GM23338 (cell line): Measurements from ENCODE around the gene SLC6A7. TPM values are rescaled to one million over a fixed set of nuclear protein-coding genes. Genes with fewer than 3 reads are reported as not detected.

Source experiments
- ATAC-seq: fragments of 200-7000 bp; cut with Tn5 transposase; 3 replicates; pipeline ENCODE4 v1.9.1; 2020
- DNase-seq: peaks from one replicate; pipeline ENCODE4 v3.0.0-alpha.2; 2015; ENCODE audit warnings: low spot score
- H2AFZ ChIP-seq: fragments of 200-600 bp; sonication (generic); 2 replicates; pipeline ENCODE4 v1.8.0; 2016; ENCODE audit warnings: antibody characterized with exemption, mild to moderate bottlenecking, moderate library complexity
- H3F3A ChIP-seq: fragments of 200-600 bp; sonication (generic); replicated peaks from 2 replicates; pipeline ENCODE4 v1.8.0; 2017; ENCODE audit warnings: antibody characterized with exemption, mixed run types, low read depth
- H3K27ac ChIP-seq: fragments of 200-600 bp; sonication (generic); 2 replicates; pipeline ENCODE4 v1.6.1; 2016; ENCODE audit warnings: low read depth
- H3K27me3 ChIP-seq: fragments of 200-600 bp; sonication (generic); 2 replicates; pipeline ENCODE4 v1.8.0; 2016; ENCODE audit warnings: mild to moderate bottlenecking, mixed run types, moderate library complexity; ENCODE audit not compliant: insufficient read depth
- H3K36me3 ChIP-seq: fragments of 200-600 bp; sonication (generic); 2 replicates; pipeline ENCODE4 v1.8.0; 2016; ENCODE audit warnings: mild to moderate bottlenecking; ENCODE audit not compliant: insufficient read depth
- H3K4me1 ChIP-seq: fragments of 200-600 bp; sonication (generic); 2 replicates; pipeline ENCODE4 v1.8.0; 2016; ENCODE audit warnings: mild to moderate bottlenecking, moderate library complexity; ENCODE audit not compliant: insufficient read depth
- H3K4me2 ChIP-seq: fragments of 200-600 bp; sonication (generic); 2 replicates; pipeline ENCODE4 v1.7.1; 2017; ENCODE audit warnings: mixed run types
- H3K4me3 ChIP-seq: fragments of 200-600 bp; sonication (generic); 2 replicates; pipeline ENCODE4 v1.6.1; 2016; ENCODE audit warnings: mixed run types
- H3K79me2 ChIP-seq: fragments of 200-600 bp; sonication (generic); replicated peaks from 2 replicates; pipeline ENCODE4 v1.8.0; 2017; ENCODE audit warnings: mild to moderate bottlenecking; ENCODE audit not compliant: insufficient read depth
- H3K9me2 ChIP-seq: fragments of 200-600 bp; sonication (generic); 2 replicates; pipeline ENCODE4 v1.8.0; 2017; ENCODE audit not compliant: insufficient read depth
- H4K20me1 ChIP-seq: fragments of 200-600 bp; sonication (generic); replicated peaks from 2 replicates; pipeline ENCODE4 v1.8.0; 2017; ENCODE audit warnings: mild to moderate bottlenecking; ENCODE audit not compliant: insufficient read depth
- H3K27ac Mint-ChIP-seq: 2 replicates; pipeline ENCODE4 v1.8.0; 2020; ENCODE audit warnings: inconsistent platforms, mild to moderate bottlenecking, moderate library complexity, mixed read lengths
- H3K27me3 Mint-ChIP-seq: 3 replicates; pipeline ENCODE4 v1.8.0; 2022; ENCODE audit warnings: low read depth, mild to moderate bottlenecking, moderate library complexity, mixed read lengths, inconsistent platforms; ENCODE audit not compliant: insufficient read depth, poor library complexity
- H3K36me3 Mint-ChIP-seq: 3 replicates; pipeline ENCODE4 v1.8.0; 2021; ENCODE audit warnings: low read depth, mild to moderate bottlenecking, inconsistent platforms, moderate library complexity, mixed read lengths
- H3K4me1 Mint-ChIP-seq: 3 replicates; pipeline ENCODE4 v1.8.0; 2020; ENCODE audit warnings: mild to moderate bottlenecking, inconsistent platforms, mixed read lengths
- H3K4me3 Mint-ChIP-seq: 3 replicates; pipeline ENCODE4 v1.8.0; 2021; ENCODE audit warnings: moderate library complexity, mild to moderate bottlenecking, inconsistent platforms, mixed read lengths
- H3K9me3 Mint-ChIP-seq: 3 replicates; pipeline ENCODE4 v1.8.0; 2020; ENCODE audit warnings: moderate library complexity, mild to moderate bottlenecking, inconsistent platforms, mixed read lengths
- REST ChIP-seq: IDR thresholded peaks from one replicate; pipeline ENCODE4 v1.6.1; 2018; ENCODE audit warnings: antibody characterized with exemption; ENCODE audit not compliant: unreplicated experiment
- STAT1 ChIP-seq: IDR thresholded peaks from one replicate; pipeline ENCODE4 v1.6.1; 2016; ENCODE audit warnings: antibody characterized with exemption; ENCODE audit not compliant: unreplicated experiment
- ZNF331 ChIP-seq: fragments of 250-450 bp; sonication (Bioruptor Pico); IDR thresholded peaks from 2 replicates; pipeline ENCODE4 v1.5.0; 2020; ENCODE audit warnings: low read depth, mild to moderate bottlenecking, moderate library complexity
- polyA plus RNA-seq: library from polyadenylated mRNA; unstranded; fragments of >200 nt; fragmentation: Nextera tagmentation; extraction: Ambion mirVana; gene quantifications from 2 replicates; pipeline ENCODE4 v1.2.1, GENCODE V29; 2016
- total RNA-seq: library from RNA; depleted of rRNA; stranded (reverse); fragments of >200 nt; shearing (Covaris generic); gene quantifications from 2 replicates; pipeline ENCODE4 v1.2.3, GENCODE V29; 2014
- TF ChIP-seq, protein P1 (sequence below): fragments of 250-450 bp; sonication (Bioruptor Pico); IDR thresholded peaks from 2 replicates; pipeline ENCODE4 v1.5.0; 2020; ENCODE audit warnings: mild to moderate bottlenecking, moderate library complexity

The SLC6A7 gene
- total and polyA plus RNA-seq, 2 experiments from 2014 or later, result not detected

- ATAC-seq (no peak), DNase-seq (no peak)
- H3K36me3 ChIP-seq, result no peaks in the 10 kb centered on the region
- no peak overlapping the region for H3K4me2 ChIP-seq
- H2AFZ ChIP-seq, result no peak overlapping the region
- TF ChIP-seq ZNF331 (CRISPR knock-in tag) (no peak), REST (no peak), STAT1 (no peak)
- TF ChIP-seq, protein P1, sequence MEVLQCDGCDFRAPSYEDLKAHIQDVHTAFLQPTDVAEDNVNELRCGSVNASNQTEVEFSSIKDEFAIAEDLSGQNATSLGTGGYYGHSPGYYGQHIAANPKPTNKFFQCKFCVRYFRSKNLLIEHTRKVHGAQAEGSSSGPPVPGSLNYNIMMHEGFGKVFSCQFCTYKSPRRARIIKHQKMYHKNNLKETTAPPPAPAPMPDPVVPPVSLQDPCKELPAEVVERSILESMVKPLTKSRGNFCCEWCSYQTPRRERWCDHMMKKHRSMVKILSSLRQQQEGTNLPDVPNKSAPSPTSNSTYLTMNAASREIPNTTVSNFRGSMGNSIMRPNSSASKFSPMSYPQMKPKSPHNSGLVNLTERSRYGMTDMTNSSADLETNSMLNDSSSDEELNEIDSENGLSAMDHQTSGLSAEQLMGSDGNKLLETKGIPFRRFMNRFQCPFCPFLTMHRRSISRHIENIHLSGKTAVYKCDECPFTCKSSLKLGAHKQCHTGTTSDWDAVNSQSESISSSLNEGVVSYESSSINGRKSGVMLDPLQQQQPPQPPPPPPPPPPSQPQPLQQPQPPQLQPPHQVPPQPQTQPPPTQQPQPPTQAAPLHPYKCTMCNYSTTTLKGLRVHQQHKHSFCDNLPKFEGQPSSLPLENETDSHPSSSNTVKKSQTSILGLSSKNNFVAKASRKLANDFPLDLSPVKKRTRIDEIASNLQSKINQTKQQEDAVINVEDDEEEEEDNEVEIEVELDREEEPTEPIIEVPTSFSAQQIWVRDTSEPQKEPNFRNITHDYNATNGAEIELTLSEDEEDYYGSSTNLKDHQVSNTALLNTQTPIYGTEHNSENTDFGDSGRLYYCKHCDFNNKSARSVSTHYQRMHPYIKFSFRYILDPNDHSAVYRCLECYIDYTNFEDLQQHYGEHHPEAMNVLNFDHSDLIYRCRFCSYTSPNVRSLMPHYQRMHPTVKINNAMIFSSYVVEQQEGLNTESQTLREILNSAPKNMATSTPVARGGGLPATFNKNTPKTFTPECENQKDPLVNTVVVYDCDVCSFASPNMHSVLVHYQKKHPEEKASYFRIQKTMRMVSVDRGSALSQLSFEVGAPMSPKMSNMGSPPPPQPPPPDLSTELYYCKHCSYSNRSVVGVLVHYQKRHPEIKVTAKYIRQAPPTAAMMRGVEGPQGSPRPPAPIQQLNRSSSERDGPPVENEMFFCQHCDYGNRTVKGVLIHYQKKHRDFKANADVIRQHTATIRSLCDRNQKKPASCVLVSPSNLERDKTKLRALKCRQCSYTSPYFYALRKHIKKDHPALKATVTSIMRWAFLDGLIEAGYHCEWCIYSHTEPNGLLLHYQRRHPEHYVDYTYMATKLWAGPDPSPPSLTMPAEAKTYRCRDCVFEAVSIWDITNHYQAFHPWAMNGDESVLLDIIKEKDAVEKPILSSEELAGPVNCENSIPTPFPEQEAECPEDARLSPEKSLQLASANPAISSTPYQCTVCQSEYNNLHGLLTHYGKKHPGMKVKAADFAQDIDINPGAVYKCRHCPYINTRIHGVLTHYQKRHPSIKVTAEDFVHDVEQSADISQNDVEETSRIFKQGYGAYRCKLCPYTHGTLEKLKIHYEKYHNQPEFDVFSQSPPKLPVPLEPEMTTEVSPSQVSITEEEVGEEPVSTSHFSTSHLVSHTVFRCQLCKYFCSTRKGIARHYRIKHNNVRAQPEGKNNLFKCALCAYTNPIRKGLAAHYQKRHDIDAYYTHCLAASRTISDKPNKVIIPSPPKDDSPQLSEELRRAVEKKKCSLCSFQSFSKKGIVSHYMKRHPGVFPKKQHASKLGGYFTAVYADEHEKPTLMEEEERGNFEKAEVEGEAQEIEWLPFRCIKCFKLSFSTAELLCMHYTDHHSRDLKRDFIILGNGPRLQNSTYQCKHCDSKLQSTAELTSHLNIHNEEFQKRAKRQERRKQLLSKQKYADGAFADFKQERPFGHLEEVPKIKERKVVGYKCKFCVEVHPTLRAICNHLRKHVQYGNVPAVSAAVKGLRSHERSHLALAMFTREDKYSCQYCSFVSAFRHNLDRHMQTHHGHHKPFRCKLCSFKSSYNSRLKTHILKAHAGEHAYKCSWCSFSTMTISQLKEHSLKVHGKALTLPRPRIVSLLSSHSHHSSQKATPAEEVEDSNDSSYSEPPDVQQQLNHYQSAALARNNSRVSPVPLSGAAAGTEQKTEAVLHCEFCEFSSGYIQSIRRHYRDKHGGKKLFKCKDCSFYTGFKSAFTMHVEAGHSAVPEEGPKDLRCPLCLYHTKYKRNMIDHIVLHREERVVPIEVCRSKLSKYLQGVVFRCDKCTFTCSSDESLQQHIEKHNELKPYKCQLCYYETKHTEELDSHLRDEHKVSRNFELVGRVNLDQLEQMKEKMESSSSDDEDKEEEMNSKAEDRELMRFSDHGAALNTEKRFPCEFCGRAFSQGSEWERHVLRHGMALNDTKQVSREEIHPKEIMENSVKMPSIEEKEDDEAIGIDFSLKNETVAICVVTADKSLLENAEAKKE (CRISPR knock-in tag), result no peak
- H3K27me3 ChIP-seq, result no peaks in the 10 kb centered on the region
- Mint-ChIP-seq H3K9me3 (no peaks in the 10 kb centered on the region), H3K36me3 (no peaks in the 10 kb centered on the region), H3K4me1 (peaks cover 6% of the 10 kb centered on the region), H3K4me3 (no peak overlapping the region), H3K27me3 (peaks cover 9% of the 10 kb centered on the region), H3K27ac (no peak overlapping the region)
- H3K79me2 ChIP-seq, result no peaks in the 10 kb centered on the region
- no peak overlapping the region for H3K4me3 ChIP-seq
- no peaks in the 10 kb centered on the region for H4K20me1 ChIP-seq
- no peaks in the 10 kb centered on the region for H3F3A ChIP-seq
- H3K9me2 ChIP-seq, result no peaks in the 10 kb centered on the region
- no peak overlapping the region for H3K27ac ChIP-seq
- H3K4me1 ChIP-seq, result peaks cover 5% of the 10 kb centered on the region; the same call in 1 of the 2 replicates
Measured at GRCh38 chr5:150251504-150251903, 61.6 kb downstream of the SLC6A7 start.
